Suprapubic skin (tissue), 4 donors: Measurements from ENCODE around the gene OR2T35.

Experiments used
- CTCF ChIP-seq, 2 donors: fragments of 200-600 bp in 1 of 2; fragments of 450-650 bp in 1 of 2; sonication (generic) in 1 of 2; IDR thresholded peaks; one replicate each; pipeline ENCODE4 v1.5.1; 2016 to 2019; ENCODE audit warnings: antibody characterized with exemption in 2 of 2, mild to moderate bottlenecking in 1 of 2, moderate library complexity in 1 of 2
- EP300 ChIP-seq: sonication (generic); formaldehyde crosslinking; IDR thresholded peaks from one replicate; pipeline ENCODE4 v1.6.1; 2017; ENCODE audit warnings: antibody characterized with exemption
- POLR2A ChIP-seq, 2 donors: fragments of 450-650 bp; IDR thresholded peaks; one replicate each; pipeline ENCODE4 v1.6.1; 2017; ENCODE audit warnings: antibody characterized with exemption in 2 of 2, mild to moderate bottlenecking in 2 of 2, moderate library complexity in 2 of 2
- POLR2AphosphoS5 ChIP-seq, 3 donors: sonication (generic); formaldehyde crosslinking; IDR thresholded peaks; one replicate each; pipeline ENCODE4 v1.6.1; 2017; ENCODE audit warnings: antibody characterized with exemption in 3 of 3

GRCh38 chr1:248622570-248623001 lies 22.5 kb downstream of the OR2T35 start:
- peak; percentile 11 to 44 for TF ChIP-seq CTCF (IDR thresholded peaks at IDR 0.05)
- TF ChIP-seq POLR2A (IDR thresholded peaks at IDR 0.05) = no peak
- TF ChIP-seq EP300 = no peak
- no peak for TF ChIP-seq POLR2AphosphoS5 (IDR thresholded peaks at IDR 0.05)
